Suprapubic skin (tissue), 3 donors: Measurements from ENCODE around the gene KLHL26.

Experiments used
- POLR2AphosphoS5 ChIP-seq, 3 donors: sonication (generic); formaldehyde crosslinking; IDR thresholded peaks; one replicate each; pipeline ENCODE4 v1.6.1; 2017; ENCODE audit warnings: antibody characterized with exemption in 3 of 3
- TF ChIP-seq, protein P1 (sequence below), 2 donors: fragments of 200-600 bp in 1 of 2; fragments of 450-650 bp in 1 of 2; sonication (generic) in 1 of 2; IDR thresholded peaks; one replicate each; pipeline ENCODE4 v1.5.1; 2016 to 2019; ENCODE audit warnings: antibody characterized with exemption in 2 of 2, mild to moderate bottlenecking in 1 of 2, moderate library complexity in 1 of 2

DNA sequence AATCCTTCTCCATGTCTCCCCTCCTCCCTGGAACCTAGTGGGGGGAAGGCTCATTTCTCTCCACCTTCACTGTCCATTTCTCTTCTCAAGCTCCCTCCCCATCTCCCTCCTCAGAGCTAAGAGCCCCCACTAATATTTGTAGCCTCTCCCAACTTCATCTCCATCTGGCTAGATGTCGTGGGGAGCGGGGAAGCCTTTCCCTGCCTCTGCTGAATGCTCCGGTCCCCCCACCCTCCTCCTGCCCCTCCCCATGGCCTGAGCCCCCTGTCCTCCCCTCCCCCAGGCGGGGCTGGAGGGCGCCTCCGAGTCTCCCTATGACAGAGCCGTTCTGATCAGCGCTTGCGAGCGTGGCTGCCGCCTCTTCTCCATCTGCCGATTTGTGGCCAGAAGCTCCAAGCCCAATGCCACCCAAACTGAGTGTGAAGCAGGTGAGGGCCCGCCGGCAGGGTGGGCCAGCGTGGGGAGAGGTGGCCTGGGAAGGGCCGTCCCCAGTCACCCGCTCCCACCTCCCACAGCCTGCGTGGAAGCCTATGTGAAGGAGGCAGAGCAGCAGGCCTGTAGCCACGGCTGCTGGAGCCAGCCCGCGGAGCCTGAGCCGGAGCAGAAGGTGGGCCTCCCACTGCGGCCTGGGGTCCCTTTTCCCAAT, 23.1 kb upstream of the KLHL26 start:
- TF ChIP-seq, protein P1, sequence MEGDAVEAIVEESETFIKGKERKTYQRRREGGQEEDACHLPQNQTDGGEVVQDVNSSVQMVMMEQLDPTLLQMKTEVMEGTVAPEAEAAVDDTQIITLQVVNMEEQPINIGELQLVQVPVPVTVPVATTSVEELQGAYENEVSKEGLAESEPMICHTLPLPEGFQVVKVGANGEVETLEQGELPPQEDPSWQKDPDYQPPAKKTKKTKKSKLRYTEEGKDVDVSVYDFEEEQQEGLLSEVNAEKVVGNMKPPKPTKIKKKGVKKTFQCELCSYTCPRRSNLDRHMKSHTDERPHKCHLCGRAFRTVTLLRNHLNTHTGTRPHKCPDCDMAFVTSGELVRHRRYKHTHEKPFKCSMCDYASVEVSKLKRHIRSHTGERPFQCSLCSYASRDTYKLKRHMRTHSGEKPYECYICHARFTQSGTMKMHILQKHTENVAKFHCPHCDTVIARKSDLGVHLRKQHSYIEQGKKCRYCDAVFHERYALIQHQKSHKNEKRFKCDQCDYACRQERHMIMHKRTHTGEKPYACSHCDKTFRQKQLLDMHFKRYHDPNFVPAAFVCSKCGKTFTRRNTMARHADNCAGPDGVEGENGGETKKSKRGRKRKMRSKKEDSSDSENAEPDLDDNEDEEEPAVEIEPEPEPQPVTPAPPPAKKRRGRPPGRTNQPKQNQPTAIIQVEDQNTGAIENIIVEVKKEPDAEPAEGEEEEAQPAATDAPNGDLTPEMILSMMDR (IDR thresholded peaks at IDR 0.05), result no peak
- no peak for TF ChIP-seq POLR2AphosphoS5 (IDR thresholded peaks at IDR 0.05)
